Fibroblast of lung (primary cell): ENCODE results near the gene PGC. TPM values are rescaled to one million over a fixed set of nuclear protein-coding genes. Genes with fewer than 3 reads are reported as not detected.
A peak's percentile ranks its signal among the peaks of the same experiment; 100 is the strongest.

Source experiments
- DNase-seq, 2 donors: peaks; one replicate each; pipeline versions ENCODE4 v3.0.0 to v3.0.0-alpha.2; 2010; ENCODE audit warnings: low read depth in 2 of 2
- H2AFZ ChIP-seq: 2 replicates; pipeline ENCODE4 v1.5.1; 2012; ENCODE audit warnings: low read length, control low read depth, inconsistent platforms
- H3K27ac ChIP-seq: 2 replicates; pipeline ENCODE4 v1.5.1; 2011; ENCODE audit warnings: low read length, control low read depth; ENCODE audit not compliant: insufficient read depth
- H3K27me3 ChIP-seq: 2 replicates; pipeline ENCODE4 v1.5.1; 2011; ENCODE audit warnings: mild to moderate bottlenecking, low read length; ENCODE audit not compliant: control insufficient read depth, insufficient read depth
- H3K36me3 ChIP-seq: 2 replicates; pipeline ENCODE4 v1.5.1; 2011; ENCODE audit warnings: low read length; ENCODE audit not compliant: control insufficient read depth, insufficient read depth
- H3K4me1 ChIP-seq: 2 replicates; pipeline ENCODE4 v1.5.1; 2011; ENCODE audit warnings: low read length; ENCODE audit not compliant: control insufficient read depth, insufficient read depth; ENCODE audit errors: extremely low read depth
- H3K4me2 ChIP-seq: 2 replicates; pipeline ENCODE4 v1.5.1; 2011; ENCODE audit warnings: low read length, control low read depth; ENCODE audit not compliant: insufficient read depth; ENCODE audit errors: extremely low read depth
- H3K4me3 ChIP-seq, 4 experiments: fragments of 200-600 bp in 1 of 4; sonication (generic) in 1 of 4; replicated peaks in 1 of 4; 2 replicates each; pipeline ENCODE4 v1.5.1; 2011 to 2016; ENCODE audit warnings: low read length in 4 of 4, low read depth in 3 of 4, mild to moderate bottlenecking in 3 of 4, control low read depth in 2 of 4, inconsistent platforms in 1 of 4, mixed read lengths in 1 of 4; ENCODE audit not compliant: insufficient read depth in 1 of 4; ENCODE audit errors: control extremely low read depth in 1 of 4
- H3K79me2 ChIP-seq: 2 replicates; pipeline ENCODE4 v1.5.1; 2012; ENCODE audit warnings: mild to moderate bottlenecking, low read length, inconsistent platforms; ENCODE audit not compliant: control insufficient read depth, insufficient read depth
- H3K9ac ChIP-seq: 2 replicates; pipeline ENCODE4 v1.5.1; 2011; ENCODE audit warnings: mild to moderate bottlenecking, low read length, control low read depth; ENCODE audit not compliant: insufficient read depth
- H3K9me3 ChIP-seq: 2 replicates; pipeline ENCODE4 v1.5.1; 2012; ENCODE audit warnings: low read depth, low read length; ENCODE audit not compliant: control insufficient read depth, insufficient read depth
- H4K20me1 ChIP-seq: 2 replicates; pipeline ENCODE4 v1.5.1; 2011; ENCODE audit warnings: low read length; ENCODE audit not compliant: control insufficient read depth, insufficient read depth; ENCODE audit errors: extremely low read depth
- CTCF ChIP-seq, 2 donors: IDR thresholded peaks in 1 of 2; conservative IDR thresholded peaks in 1 of 2; 1 replicate in 1 of 2; 2 replicates in 1 of 2; pipeline ENCODE4 v1.5.1; 2011 to 2012; ENCODE audit warnings: low read length in 2 of 2, control low read depth in 1 of 2, inconsistent platforms in 1 of 2, low read depth in 1 of 2, mild to moderate bottlenecking in 1 of 2
- EZH2 ChIP-seq: IDR thresholded peaks from 2 replicates; pipeline ENCODE4 v1.5.1; 2012; ENCODE audit warnings: low read length, control low read depth, mild to moderate bottlenecking; ENCODE audit errors: missing control alignments
- polyA plus RNA-seq, 2 donors: library from polyadenylated mRNA; depleted of rRNA in 1 of 2; stranded (reverse) in 1 of 2; unstranded in 1 of 2; fragments of >200 nt; gene quantifications; 2 replicates each; pipeline ENCODE4 v1.2.1, GENCODE V29; 2011 to 2012; ENCODE audit warnings: missing spikeins in 1 of 2
- total RNA-seq: library from RNA; depleted of rRNA; stranded (reverse); fragments of >200 nt; gene quantifications from 2 replicates; pipeline ENCODE4 v1.2.1, GENCODE V29; 2014

Gene PGC
- total and polyA plus RNA-seq, 2 donors (not counting 1 experiment from before 2014, with no cell fraction given): not detected

DNA sequence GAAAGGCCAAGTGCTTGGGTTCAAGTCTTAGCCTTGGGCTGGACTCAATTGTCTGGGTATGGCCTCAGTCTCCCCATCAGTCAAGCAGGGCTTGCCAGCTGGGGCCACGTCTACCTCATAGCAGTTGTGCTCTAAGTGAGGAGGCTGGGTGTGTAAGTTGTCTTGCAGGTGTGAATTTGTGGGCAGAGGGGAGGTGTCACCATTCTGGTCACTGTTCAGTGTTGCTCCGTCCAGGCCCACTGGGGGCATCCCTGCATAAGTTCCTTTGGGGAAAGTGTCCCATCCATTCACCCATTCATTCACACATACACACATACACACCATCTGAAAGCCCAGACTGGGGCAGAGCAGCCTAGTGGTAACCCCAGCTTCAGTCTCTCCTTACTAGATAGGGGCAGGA is 48.1 kb downstream of the PGC start:
- no peaks in the 10 kb centered on the region for H4K20me1 ChIP-seq
- DNase-seq: no peak
- no peaks in the 10 kb centered on the region for H3K27me3 ChIP-seq
- no peak overlapping the region for H2AFZ ChIP-seq
- H3K36me3 ChIP-seq: no peaks in the 10 kb centered on the region
- H3K27ac ChIP-seq: peak overlapping the region; percentile 52
- no peak overlapping the region for H3K4me3 ChIP-seq
- no peak overlapping the region for H3K9ac ChIP-seq
- no peak overlapping the region for H3K4me2 ChIP-seq
- TF ChIP-seq CTCF (conservative IDR thresholded peaks at IDR 0.05 in 1 of 2, IDR thresholded peaks at IDR 0.05 in 1 of 2; ENCODE audit: low read depth in 1 of 2, low read length in 2 of 2): no peak
- no peak for TF ChIP-seq EZH2
- peaks cover 4% of the 10 kb centered on the region for H3K4me1 ChIP-seq
- H3K9me3 ChIP-seq: no peaks in the 10 kb centered on the region
- no peaks in the 10 kb centered on the region for H3K79me2 ChIP-seq

GRCh38 chr6:41697861-41698781 is 49.1 kb downstream of the PGC start:
- H3K4me2 ChIP-seq: no peak overlapping the region
- H4K20me1 ChIP-seq: no peaks in the 10 kb centered on the region
- no peak overlapping the region for H3K9ac ChIP-seq
- no peaks in the 10 kb centered on the region for H3K36me3 ChIP-seq
- no peak for TF ChIP-seq CTCF (conservative IDR thresholded peaks at IDR 0.05 in 1 of 2, IDR thresholded peaks at IDR 0.05 in 1 of 2; ENCODE audit: low read depth in 1 of 2, low read length in 2 of 2)
- no peak for TF ChIP-seq EZH2
- peaks cover 4% of the 10 kb centered on the region for H3K4me1 ChIP-seq
- H3K4me3 ChIP-seq: no peak overlapping the region
- no peaks in the 10 kb centered on the region for H3K27me3 ChIP-seq
- H3K9me3 ChIP-seq: no peaks in the 10 kb centered on the region
- no peak overlapping the region for H2AFZ ChIP-seq
- DNase-seq: peak; percentile 77 to 98
- peak overlapping the region; percentile 52 for H3K27ac ChIP-seq
- no peaks in the 10 kb centered on the region for H3K79me2 ChIP-seq

- no peaks in the 10 kb centered on the region for H3K27me3 ChIP-seq
- no peaks in the 10 kb centered on the region for H3K36me3 ChIP-seq
- H3K4me1 ChIP-seq: peaks cover 4% of the 10 kb centered on the region
- H3K27ac ChIP-seq: no peak overlapping the region
- H3K4me3 ChIP-seq: no peak overlapping the region
- no peaks in the 10 kb centered on the region for H4K20me1 ChIP-seq
- H3K9ac ChIP-seq: no peak overlapping the region
- TF ChIP-seq EZH2 (no peak), CTCF (conservative IDR thresholded peaks at IDR 0.05 in 1 of 2, IDR thresholded peaks at IDR 0.05 in 1 of 2; ENCODE audit: low read depth in 1 of 2, low read length in 2 of 2) (no peak)
- H2AFZ ChIP-seq: no peak overlapping the region
- no peak overlapping the region for H3K4me2 ChIP-seq
- no peaks in the 10 kb centered on the region for H3K79me2 ChIP-seq
- no peak for DNase-seq
- no peaks in the 10 kb centered on the region for H3K9me3 ChIP-seq
Measured at GRCh38 chr6:41696788-41697187, 50.4 kb downstream of the PGC start.
